PFSK-1 (cell line): ENCODE data around the gene NRG3.

ENCODE experiments used
- SIN3A ChIP-seq: IDR thresholded peaks from 2 replicates; pipeline ENCODE4 v1.6.1; 2012; ENCODE audit warnings: mild to moderate bottlenecking, low read length, moderate library complexity, borderline replicate concordance; ENCODE audit not compliant: insufficient read depth
- TAF1 ChIP-seq: IDR thresholded peaks from 2 replicates; pipeline ENCODE4 v1.6.1; 2012; ENCODE audit warnings: low read length, control low read depth, borderline replicate concordance; ENCODE audit not compliant: insufficient read depth

GRCh38 chr10:82552267-82552666 is 677.3 kb downstream of the NRG3 start:
- TF ChIP-seq TAF1 (no peak), SIN3A (no peak)
